GM13976 (cell line): ENCODE measurements around the gene CABP2.

ENCODE experiments used
- DNase-seq: peaks from one replicate; pipeline ENCODE4 v3.0.0; 2012; ENCODE audit warnings: low spot score
- CTCF ChIP-seq: IDR thresholded peaks from 2 replicates; pipeline ENCODE4 v1.5.1; 2012; ENCODE audit warnings: borderline replicate concordance, mild to moderate bottlenecking; ENCODE audit not compliant: insufficient read depth; ENCODE audit errors: extremely low read depth, missing control alignments, control extremely low read depth
- in situ Hi-C: fragments of 300-500 bp; cut with MboI; formaldehyde crosslinking; loops from one replicate; pipeline ENCODE4 v1.12.0; 2022; ENCODE audit warnings: low sequenced_read_pairs, mixed read lengths, inconsistent platforms; ENCODE audit not compliant: unreplicated experiment

The CABP2 gene

GRCh38 chr11:67501854-67502253, 21.4 kb downstream of the CABP2 start:
- in situ Hi-C loops, result loop anchor here (10.0 kb wide), 1 partner anchor 117 kb away; no protein-coding TSS in a partner anchor
- no peak for DNase-seq
- no peak for TF ChIP-seq CTCF

- no peak for DNase-seq
- no peak for TF ChIP-seq CTCF
- in situ Hi-C loops, result loop anchor here (10.0 kb wide), 1 partner anchor 116 kb away; no protein-coding TSS in a partner anchor
These were observed 22.2 kb downstream of the CABP2 start for GRCh38 chr11:67500831-67501715.

GRCh38 chr11:67500484-67500821, 22.8 kb downstream of the CABP2 start:
- DNase-seq, result no peak
- in situ Hi-C loops, result loop anchor here (10.0 kb wide), 1 partner anchor 116 kb away; no protein-coding TSS in a partner anchor
- no peak for TF ChIP-seq CTCF

- in situ Hi-C loops, result loop anchor here (10.0 kb wide), 1 partner anchor 115 kb away; no protein-coding TSS in a partner anchor
- no peak for TF ChIP-seq CTCF
- DNase-seq, result no peak
These were observed 23.3 kb downstream of the CABP2 start for GRCh38 chr11:67499808-67500483.

GRCh38 chr11:67498544-67498972, 24.7 kb downstream of the CABP2 start:
- no peak for TF ChIP-seq CTCF
- no peak for DNase-seq
- in situ Hi-C loops, result no loop called here

- TF ChIP-seq CTCF, result no peak
- DNase-seq, result no peak
- in situ Hi-C loops, result no loop called here
These were observed 25.5 kb downstream of the CABP2 start for GRCh38 chr11:67497656-67498291.
